Measurements from ENCODE around the gene SLC26A5. TPM values are rescaled to one million over a fixed set of nuclear protein-coding genes. Genes with fewer than 3 reads are reported as not detected.

SLC26A5 gene
- total and polyA plus RNA-seq, 2 of the 8 experiments (the other 6 are each of a cell fraction or from before 2014, with no cell fraction given), result 0.09 to 0.24 TPM

DNA sequence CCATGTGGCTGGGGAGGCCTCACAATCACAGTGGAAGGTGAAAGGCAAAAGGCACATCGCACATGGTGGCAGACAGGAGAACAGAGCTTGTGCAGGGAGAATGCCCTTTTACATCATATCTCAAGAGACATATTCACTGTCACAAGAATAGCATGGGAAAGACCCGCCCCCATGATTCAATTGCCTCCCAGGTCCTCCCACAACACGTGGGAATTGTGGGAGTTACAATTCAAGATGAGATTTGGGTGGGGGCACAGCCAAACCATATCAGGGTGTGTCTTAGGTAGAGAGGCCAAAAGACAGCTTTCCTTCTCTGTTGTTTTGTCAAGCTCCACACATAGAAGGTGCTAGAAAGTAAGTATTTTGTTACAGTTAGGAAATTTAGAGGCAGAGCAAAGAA, 20.8 kb upstream of the SLC26A5 start:
- no peaks in the 10 kb centered on the region for H3K23me2 ChIP-seq (ENCODE audit: low read depth, low read length)
- no peak for TF ChIP-seq CBX8 (IDR thresholded peaks at IDR 0.05; ENCODE audit: borderline replicate concordance, low read depth, low read length)
- TF ChIP-seq RAD21 (IDR thresholded peaks at IDR 0.05 in 1 of 2, conservative IDR thresholded peaks at IDR 0.05 in 1 of 2; ENCODE audit: low read depth in 2 of 2, low read length in 2 of 2), result no peak
- TF ChIP-seq SIRT6 (IDR thresholded peaks at IDR 0.05; ENCODE audit: low read length), result no peak
- no peak for TF ChIP-seq NANOG (IDR thresholded peaks at IDR 0.05; ENCODE audit: insufficient read depth, low read depth, low read length, poor library complexity, severe bottlenecking)
- TF ChIP-seq HDAC2 (IDR thresholded peaks at IDR 0.05; ENCODE audit: borderline replicate concordance in 1 of 2, low read depth in 2 of 2, low read length in 2 of 2), result no peak
- no peak for TF ChIP-seq TAF1 (IDR thresholded peaks at IDR 0.05; ENCODE audit: low read depth, low read length)
- no peak for TF ChIP-seq SP1 (IDR thresholded peaks at IDR 0.05; ENCODE audit: low read depth, low read length)
- no peak for TF ChIP-seq TAF7 (optimal IDR thresholded peaks at IDR 0.05; ENCODE audit: borderline replicate concordance, low read depth, low read length)
- no peak for TF ChIP-seq EP300 (IDR thresholded peaks at IDR 0.05; ENCODE audit: borderline replicate concordance in 1 of 2, low read depth in 2 of 2, low read length in 2 of 2)
- H4K20me1 ChIP-seq (replicated peaks in 1 of 2; ENCODE audit: control insufficient read depth in 1 of 2, insufficient read depth in 2 of 2, low read length in 2 of 2), result no peaks in the 10 kb centered on the region
- H2AFZ ChIP-seq (ENCODE audit: low read length), result no peak overlapping the region
- H3K9ac ChIP-seq (replicated peaks in 1 of 4; ENCODE audit: extremely low read depth in 1 of 4, low read depth in 3 of 4, low read length in 3 of 4), result no peak overlapping the region
- H3K4ac ChIP-seq (replicated peaks; ENCODE audit: insufficient read length, low read depth, low read length), result no peak overlapping the region
- H3K27ac ChIP-seq (ENCODE audit: low read depth, low read length), result no peak overlapping the region
- no peaks in the 10 kb centered on the region for H3K9me3 ChIP-seq (ENCODE audit: insufficient read depth in 2 of 2, low read depth in 1 of 2, low read length in 1 of 2)
- H2BK5ac ChIP-seq (ENCODE audit: low read depth, low read length), result no peak overlapping the region
- H3K56ac ChIP-seq (replicated peaks; ENCODE audit: insufficient read length, low read depth, low read length), result no peak overlapping the region
- no peak overlapping the region for H3K18ac ChIP-seq (ENCODE audit: extremely low read depth, low read length)
- no peak overlapping the region for H2BK15ac ChIP-seq (ENCODE audit: low read length)
- H3K4me1 ChIP-seq (replicated peaks in 1 of 4; ENCODE audit: control insufficient read depth in 3 of 4, insufficient read depth in 4 of 4, low read length in 3 of 4), result no peaks in the 10 kb centered on the region
- CTCF ChIA-PET (ENCODE audit: partially characterized antibody), result interaction anchor here (0.7 kb wide), 1 partner anchor 9 kb away, joined by 3 read pairs; no protein-coding TSS in a partner anchor
- H3K4me3 ChIP-seq (ENCODE audit: extremely low read depth in 1 of 4, insufficient read depth in 2 of 4, low read depth in 3 of 4, low read length in 4 of 4), result no peak overlapping the region
- no peak overlapping the region for H3K23ac ChIP-seq (ENCODE audit: insufficient read length)
- H4K8ac ChIP-seq (ENCODE audit: extremely low read depth, insufficient read depth, low read length), result no peak overlapping the region
- H2BK20ac ChIP-seq (ENCODE audit: low read length), result no peak overlapping the region
- H3K27me3 ChIP-seq (replicated peaks in 1 of 4; ENCODE audit: control insufficient read depth in 3 of 4, extremely low read depth in 1 of 4, insufficient read depth in 3 of 4, low read length in 3 of 4), result no peaks in the 10 kb centered on the region
- H3K14ac ChIP-seq (ENCODE audit: insufficient read length), result no peak overlapping the region
- H4K5ac ChIP-seq (ENCODE audit: insufficient read length, low read depth, low read length), result no peak overlapping the region
- H3K79me1 ChIP-seq (ENCODE audit: low read depth, low read length), result no peaks in the 10 kb centered on the region
- H4K91ac ChIP-seq (replicated peaks; ENCODE audit: insufficient read length, low read length), result no peak overlapping the region
- no peaks in the 10 kb centered on the region for H3K79me2 ChIP-seq (ENCODE audit: control insufficient read depth in 1 of 2, insufficient read depth in 2 of 2, low read length in 2 of 2)
- H2BK120ac ChIP-seq (replicated peaks; ENCODE audit: low read depth, low read length), result no peak overlapping the region
- no peak overlapping the region for H2BK12ac ChIP-seq (ENCODE audit: low read depth, low read length)
- WGBS, 2 experiments (ENCODE audit: extremely low coverage in 1 of 2, insufficient coverage in 1 of 2, insufficient read length in 1 of 2, insufficient replicate concordance in 2 of 2, low coverage in 1 of 2, low lambda C conversion rate in 2 of 2, missing lambda C conversion rate in 1 of 2), result 82% methylated on average over 3 of the region's 3 CpGs; no CpG with 5 or more reads in 1 of the 2 experiments
- no peaks in the 10 kb centered on the region for H3K36me3 ChIP-seq (ENCODE audit: control insufficient read depth in 2 of 4, insufficient read depth in 4 of 4, low read length in 3 of 4)
- no peak overlapping the region for H2AK5ac ChIP-seq (ENCODE audit: low read depth, low read length)
- H3K4me2 ChIP-seq (ENCODE audit: insufficient read depth in 1 of 2, low read depth in 2 of 2, low read length in 2 of 2), result no peak overlapping the region
- no peak for DNase-seq (ENCODE audit: low read depth in 1 of 2, low spot score in 2 of 2)
- no peak for FAIRE-seq
- POLR2A ChIA-PET (ENCODE audit: partially characterized antibody), result no interaction called here
